Measurements from ENCODE around the gene CROCC2.

The CROCC2 gene

GRCh38 chr2:240906141-240906910 is at the start of gene CROCC2:
Gene CROCC2 (plus strand): TSS chr2:240906336. CDS start chr2:240906514, 178 bp downstream.
- DNase-seq: no peak

GRCh38 chr2:240857039-240858008 is 48.8 kb upstream of the CROCC2 start:
- no peak for DNase-seq

GRCh38 chr2:240858321-240858720 is 47.8 kb upstream of the CROCC2 start:
- DNase-seq: no peak

GRCh38 chr2:240858871-240859270 is 47.3 kb upstream of the CROCC2 start:
- no peak for DNase-seq

GRCh38 chr2:240861547-240861946 is 44.6 kb upstream of the CROCC2 start:
- no peak for DNase-seq

- no peak for DNase-seq
Observed at GRCh38 chr2:240864475-240864874, 41.7 kb upstream of the CROCC2 start.

GRCh38 chr2:240865391-240865790 is 40.7 kb upstream of the CROCC2 start:
- no peak for DNase-seq

GRCh38 chr2:240868286-240869108 is 37.6 kb upstream of the CROCC2 start, which contains the start of gene AGXT:
Gene AGXT (plus strand): TSS chr2:240868824. CDS start chr2:240868866, 42 bp downstream.
- DNase-seq: no peak

- DNase-seq: no peak
Observed at GRCh38 chr2:240869109-240869955, 36.8 kb upstream of the CROCC2 start.

GRCh38 chr2:240869956-240870875 is 35.9 kb upstream of the CROCC2 start:
- no peak for DNase-seq

GRCh38 chr2:240871071-240871958 is 34.8 kb upstream of the CROCC2 start:
- DNase-seq: no peak

GRCh38 chr2:240872317-240873097 is 33.6 kb upstream of the CROCC2 start:
- no peak for DNase-seq

GRCh38 chr2:240873098-240873788 is 32.9 kb upstream of the CROCC2 start:
- DNase-seq: no peak

GRCh38 chr2:240873805-240874714 is 32.1 kb upstream of the CROCC2 start:
- no peak for DNase-seq

GRCh38 chr2:240874715-240875227 is 31.4 kb upstream of the CROCC2 start:
- no peak for DNase-seq

GRCh38 chr2:240875228-240876034 is 30.7 kb upstream of the CROCC2 start:
- DNase-seq: no peak

All from activated naive CD4-positive, alpha-beta T cell (primary cell).